ENCODE measurements around the gene C11orf52. TPM values are rescaled to one million over a fixed set of nuclear protein-coding genes. Genes with fewer than 3 reads are reported as not detected.

The C11orf52 gene
- total and polyA plus RNA-seq, 2 donors (not counting 1 experiment from before 2014, with no cell fraction given), result not detected

- no peaks in the 10 kb centered on the region for H3K36me3 ChIP-seq (replicated peaks in 1 of 2; ENCODE audit: control extremely low read depth in 1 of 2, control insufficient read depth in 1 of 2, extremely low read depth in 1 of 2, insufficient read depth in 2 of 2, low read length in 1 of 2)
- no peak overlapping the region for H3K27ac ChIP-seq (ENCODE audit: low read length in 2 of 2)
- H3K4me3 ChIP-seq (ENCODE audit: control extremely low read depth in 1 of 5, extremely low read depth in 1 of 5, insufficient read depth in 1 of 5, low read depth in 2 of 5, low read length in 4 of 5), result no peak overlapping the region
- H3K9me3 ChIP-seq (ENCODE audit: control extremely low read depth in 1 of 3, control insufficient read depth in 2 of 3, insufficient read depth in 1 of 3, low read length in 2 of 3), result no peaks in the 10 kb centered on the region
- H4K20me1 ChIP-seq (ENCODE audit: control insufficient read depth, insufficient read depth, low read length, poor library complexity, severe bottlenecking), result no peaks in the 10 kb centered on the region
- ChIA-PET CTCF (no interaction called here), POLR2A (no interaction called here)
- Mint-ChIP-seq H3K4me3 (no peak overlapping the region), H3K27ac (no peak overlapping the region), H3K27me3 (peaks cover 52% of the 10 kb centered on the region), H3K4me1 (no peaks in the 10 kb centered on the region), H3K9me3 (ENCODE audit: insufficient read depth) (no peaks in the 10 kb centered on the region)
- H3K79me2 ChIP-seq (ENCODE audit: control insufficient read depth, insufficient read depth, low read length), result no peaks in the 10 kb centered on the region
- H3K4me2 ChIP-seq (replicated peaks; ENCODE audit: low read depth, low read length, poor library complexity, severe bottlenecking), result no peak overlapping the region
- ATAC-seq (ENCODE audit: low read depth) (no peak), DNase-seq (no peak)
- H2AFZ ChIP-seq (ENCODE audit: insufficient read depth, low read depth, low read length, poor library complexity, severe bottlenecking), result no peak overlapping the region
- peaks cover 0 to 36% (median 17%) of the 10 kb centered on the region in 4 experiments for H3K27me3 ChIP-seq (replicated peaks in 1 of 4; ENCODE audit: control extremely low read depth in 1 of 4, control insufficient read depth in 3 of 4, insufficient read depth in 4 of 4, low read length in 3 of 4)
- 29% methylated on average over 1 of the region's 1 CpG for WGBS (ENCODE audit: insufficient coverage)
- no peaks in the 10 kb centered on the region for H3K4me1 ChIP-seq (ENCODE audit: control insufficient read depth in 2 of 2, insufficient read depth in 2 of 2, low read length in 2 of 2)
- intact Hi-C loops (cut with micrococcal nuclease), result no loop called here
- H3K9ac ChIP-seq (ENCODE audit: low read length), result no peak overlapping the region
- TF ChIP-seq CTCF (IDR thresholded peaks at IDR 0.05) (no peak), EZH2 (IDR thresholded peaks at IDR 0.05; ENCODE audit: borderline replicate concordance, insufficient read depth, low read depth, low read length, poor library complexity, severe bottlenecking) (no peak)
These were observed 1.9 kb upstream of the C11orf52 start for GRCh38 chr11:111916768-111917167.

- TF ChIP-seq CTCF (IDR thresholded peaks at IDR 0.05), result no peak
- TF ChIP-seq EZH2 (IDR thresholded peaks at IDR 0.05; ENCODE audit: borderline replicate concordance, insufficient read depth, low read depth, low read length, poor library complexity, severe bottlenecking), result no peak
- DNase-seq (no peak), ATAC-seq (ENCODE audit: low read depth) (no peak)
- Mint-ChIP-seq H3K27ac (no peak overlapping the region), H3K27me3 (peaks cover 50% of the 10 kb centered on the region), H3K4me3 (no peak overlapping the region), H3K9me3 (ENCODE audit: insufficient read depth) (no peaks in the 10 kb centered on the region), H3K4me1 (no peaks in the 10 kb centered on the region)
- intact Hi-C loops (cut with micrococcal nuclease), result no loop called here
- Histone ChIP-seq H3K27ac (ENCODE audit: low read length in 2 of 2) (no peak overlapping the region), H2AFZ (ENCODE audit: insufficient read depth, low read depth, low read length, poor library complexity, severe bottlenecking) (no peak overlapping the region), H3K79me2 (ENCODE audit: control insufficient read depth, insufficient read depth, low read length) (no peaks in the 10 kb centered on the region), H3K4me1 (ENCODE audit: control insufficient read depth in 2 of 2, insufficient read depth in 2 of 2, low read length in 2 of 2) (no peaks in the 10 kb centered on the region), H3K36me3 (replicated peaks in 1 of 2; ENCODE audit: control extremely low read depth in 1 of 2, control insufficient read depth in 1 of 2, extremely low read depth in 1 of 2, insufficient read depth in 2 of 2, low read length in 1 of 2) (no peaks in the 10 kb centered on the region), H3K9ac (ENCODE audit: low read length) (no peak overlapping the region), H3K9me3 (ENCODE audit: control extremely low read depth in 1 of 3, control insufficient read depth in 2 of 3, insufficient read depth in 1 of 3, low read length in 2 of 3) (no peaks in the 10 kb centered on the region), H3K4me3 (ENCODE audit: control extremely low read depth in 1 of 5, extremely low read depth in 1 of 5, insufficient read depth in 1 of 5, low read depth in 2 of 5, low read length in 4 of 5) (no peak overlapping the region), H3K27me3 (replicated peaks in 1 of 4; ENCODE audit: control extremely low read depth in 1 of 4, control insufficient read depth in 3 of 4, insufficient read depth in 4 of 4, low read length in 3 of 4) (peaks cover 0 to 31% (median 13%) of the 10 kb centered on the region in 4 experiments), H4K20me1 (ENCODE audit: control insufficient read depth, insufficient read depth, low read length, poor library complexity, severe bottlenecking) (no peaks in the 10 kb centered on the region), H3K4me2 (replicated peaks; ENCODE audit: low read depth, low read length, poor library complexity, severe bottlenecking) (no peak overlapping the region)
- ChIA-PET CTCF (no interaction called here), POLR2A (no interaction called here)
- WGBS (ENCODE audit: insufficient coverage), result 75% methylated on average over 1 of the region's 2 CpGs
These were observed 1.4 kb upstream of the C11orf52 start for GRCh38 chr11:111917312-111917711.

Data from B cell (primary cell).